Measurements from ENCODE around the gene PLA2G4A. TPM values are rescaled to one million over a fixed set of nuclear protein-coding genes. Genes with fewer than 3 reads are reported as not detected.

PLA2G4A gene
- total RNA-seq, 1 donor from 2014 or later: 5.2 TPM

DNA sequence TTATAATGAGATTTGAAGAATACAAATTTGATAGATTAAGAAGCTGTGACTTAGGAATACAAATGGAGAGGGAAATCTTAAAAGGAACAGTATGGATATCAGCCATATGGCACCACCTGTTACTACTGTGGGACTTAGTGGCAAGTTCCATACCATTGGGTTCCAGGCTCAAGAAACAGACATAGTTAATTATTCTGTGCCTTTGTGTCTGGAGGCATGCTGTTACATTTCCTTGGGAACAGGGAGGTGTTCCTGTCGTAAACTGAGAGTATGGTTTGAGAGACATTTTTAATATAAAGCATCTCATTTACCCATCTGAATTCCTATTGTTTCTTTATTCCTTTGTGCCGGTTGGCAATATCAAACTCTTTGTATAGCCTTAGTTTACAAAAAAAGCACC is 15.2 kb downstream of the PLA2G4A start:
- no peaks in the 10 kb centered on the region for H3K27me3 ChIP-seq (ENCODE audit: control insufficient read depth in 3 of 3, insufficient read depth in 3 of 3, low read length in 3 of 3)
- no peak overlapping the region for H3K27ac ChIP-seq (ENCODE audit: low read depth, low read length)
- H3K4me1 ChIP-seq (ENCODE audit: control insufficient read depth in 3 of 3, insufficient read depth in 3 of 3, low read length in 3 of 3): no peaks in the 10 kb centered on the region
- no peak overlapping the region for H3K4me3 ChIP-seq (ENCODE audit: low read length in 3 of 3)
- no peaks in the 10 kb centered on the region for H3K36me3 ChIP-seq (ENCODE audit: control insufficient read depth in 3 of 3, insufficient read depth in 3 of 3, low read length in 3 of 3)
- no peaks in the 10 kb centered on the region for H3K9me3 ChIP-seq (ENCODE audit: control insufficient read depth in 3 of 3, low read length in 3 of 3)
- H3K9ac ChIP-seq (ENCODE audit: low read depth in 1 of 3, low read length in 3 of 3): no peak overlapping the region

GRCh38 chr1:186845576-186846210 is 16.9 kb downstream of the PLA2G4A start:
- H3K9me3 ChIP-seq (ENCODE audit: control insufficient read depth in 3 of 3, low read length in 3 of 3): no peaks in the 10 kb centered on the region
- H3K27ac ChIP-seq (ENCODE audit: low read depth, low read length): no peak overlapping the region
- H3K4me1 ChIP-seq (ENCODE audit: control insufficient read depth in 3 of 3, insufficient read depth in 3 of 3, low read length in 3 of 3): no peaks in the 10 kb centered on the region
- H3K9ac ChIP-seq (ENCODE audit: low read depth in 1 of 3, low read length in 3 of 3): no peak overlapping the region
- H3K4me3 ChIP-seq (ENCODE audit: low read length in 3 of 3): no peak overlapping the region
- no peaks in the 10 kb centered on the region for H3K36me3 ChIP-seq (ENCODE audit: control insufficient read depth in 3 of 3, insufficient read depth in 3 of 3, low read length in 3 of 3)
- no peaks in the 10 kb centered on the region for H3K27me3 ChIP-seq (ENCODE audit: control insufficient read depth in 3 of 3, insufficient read depth in 3 of 3, low read length in 3 of 3)

GRCh38 chr1:186848509-186849130 is 19.9 kb downstream of the PLA2G4A start:
- no peak overlapping the region for H3K27ac ChIP-seq (ENCODE audit: low read depth, low read length)

GRCh38 chr1:186849271-186849671 is 20.5 kb downstream of the PLA2G4A start:
- Histone ChIP-seq H3K4me3 (ENCODE audit: low read length in 3 of 3) (no peak overlapping the region), H3K36me3 (ENCODE audit: control insufficient read depth in 3 of 3, insufficient read depth in 3 of 3, low read length in 3 of 3) (no peaks in the 10 kb centered on the region), H3K4me1 (ENCODE audit: control insufficient read depth in 3 of 3, insufficient read depth in 3 of 3, low read length in 3 of 3) (no peaks in the 10 kb centered on the region), H3K27me3 (ENCODE audit: control insufficient read depth in 3 of 3, insufficient read depth in 3 of 3, low read length in 3 of 3) (no peaks in the 10 kb centered on the region), H3K27ac (ENCODE audit: low read depth, low read length) (no peak overlapping the region), H3K9ac (ENCODE audit: low read depth in 1 of 3, low read length in 3 of 3) (no peak overlapping the region), H3K9me3 (ENCODE audit: control insufficient read depth in 3 of 3, low read length in 3 of 3) (no peaks in the 10 kb centered on the region)

More at GRCh38 chr1:186848509-186849130, 19.9 kb downstream of the PLA2G4A start:
- no peaks in the 10 kb centered on the region for H3K9me3 ChIP-seq (ENCODE audit: control insufficient read depth in 3 of 3, low read length in 3 of 3)
- H3K4me1 ChIP-seq (ENCODE audit: control insufficient read depth in 3 of 3, insufficient read depth in 3 of 3, low read length in 3 of 3): no peaks in the 10 kb centered on the region
- no peaks in the 10 kb centered on the region for H3K36me3 ChIP-seq (ENCODE audit: control insufficient read depth in 3 of 3, insufficient read depth in 3 of 3, low read length in 3 of 3)
- no peak overlapping the region for H3K9ac ChIP-seq (ENCODE audit: low read depth in 1 of 3, low read length in 3 of 3)
- H3K27me3 ChIP-seq (ENCODE audit: control insufficient read depth in 3 of 3, insufficient read depth in 3 of 3, low read length in 3 of 3): no peaks in the 10 kb centered on the region
- H3K4me3 ChIP-seq (ENCODE audit: low read length in 3 of 3): no peak overlapping the region

- no peak overlapping the region for H3K27ac ChIP-seq (ENCODE audit: low read depth, low read length)
These were observed 21.1 kb downstream of the PLA2G4A start for GRCh38 chr1:186849826-186850225.

DNA sequence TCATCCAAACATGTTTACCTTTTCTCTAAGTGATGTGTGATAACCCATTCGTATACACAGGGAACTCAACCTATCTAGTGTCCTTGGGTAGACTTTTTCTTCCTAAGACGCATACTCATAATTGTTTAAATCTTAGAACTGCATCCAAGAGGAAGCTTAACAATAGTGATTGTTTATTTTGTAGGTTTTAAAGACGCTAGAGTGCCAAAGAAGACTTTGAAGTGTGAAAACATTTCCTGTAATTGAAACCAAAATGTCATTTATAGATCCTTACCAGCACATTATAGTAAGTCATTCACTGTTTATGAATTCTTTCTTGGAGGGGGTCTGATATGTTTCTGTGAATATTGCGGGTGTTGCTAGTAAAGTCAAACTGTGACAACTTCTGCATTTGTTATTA is 25.4 kb downstream of the PLA2G4A start:
- H3K4me3 ChIP-seq (ENCODE audit: low read length in 3 of 3): no peak overlapping the region
- H3K4me1 ChIP-seq (ENCODE audit: control insufficient read depth in 3 of 3, insufficient read depth in 3 of 3, low read length in 3 of 3): no peaks in the 10 kb centered on the region
- H3K27ac ChIP-seq (ENCODE audit: low read depth, low read length): no peak overlapping the region
- no peaks in the 10 kb centered on the region for H3K36me3 ChIP-seq (ENCODE audit: control insufficient read depth in 3 of 3, insufficient read depth in 3 of 3, low read length in 3 of 3)
- H3K27me3 ChIP-seq (ENCODE audit: control insufficient read depth in 3 of 3, insufficient read depth in 3 of 3, low read length in 3 of 3): no peaks in the 10 kb centered on the region
- H3K9ac ChIP-seq (ENCODE audit: low read depth in 1 of 3, low read length in 3 of 3): no peak overlapping the region
- H3K9me3 ChIP-seq (ENCODE audit: control insufficient read depth in 3 of 3, low read length in 3 of 3): no peaks in the 10 kb centered on the region

More at GRCh38 chr1:186849826-186850225, 21.1 kb downstream of the PLA2G4A start:
- H3K9ac ChIP-seq (ENCODE audit: low read depth in 1 of 3, low read length in 3 of 3): no peak overlapping the region
- no peaks in the 10 kb centered on the region for H3K4me1 ChIP-seq (ENCODE audit: control insufficient read depth in 3 of 3, insufficient read depth in 3 of 3, low read length in 3 of 3)
- H3K9me3 ChIP-seq (ENCODE audit: control insufficient read depth in 3 of 3, low read length in 3 of 3): no peaks in the 10 kb centered on the region
- H3K4me3 ChIP-seq (ENCODE audit: low read length in 3 of 3): no peak overlapping the region
- H3K36me3 ChIP-seq (ENCODE audit: control insufficient read depth in 3 of 3, insufficient read depth in 3 of 3, low read length in 3 of 3): no peaks in the 10 kb centered on the region
- H3K27me3 ChIP-seq (ENCODE audit: control insufficient read depth in 3 of 3, insufficient read depth in 3 of 3, low read length in 3 of 3): no peaks in the 10 kb centered on the region

GRCh38 chr1:186858923-186859322 is 30.2 kb downstream of the PLA2G4A start:
- Histone ChIP-seq H3K4me3 (ENCODE audit: low read length in 3 of 3) (no peak overlapping the region), H3K4me1 (ENCODE audit: control insufficient read depth in 3 of 3, insufficient read depth in 3 of 3, low read length in 3 of 3) (no peaks in the 10 kb centered on the region), H3K27ac (ENCODE audit: low read depth, low read length) (no peak overlapping the region), H3K9me3 (ENCODE audit: control insufficient read depth in 3 of 3, low read length in 3 of 3) (no peaks in the 10 kb centered on the region), H3K9ac (ENCODE audit: low read depth in 1 of 3, low read length in 3 of 3) (no peak overlapping the region), H3K36me3 (ENCODE audit: control insufficient read depth in 3 of 3, insufficient read depth in 3 of 3, low read length in 3 of 3) (no peaks in the 10 kb centered on the region), H3K27me3 (ENCODE audit: control insufficient read depth in 3 of 3, insufficient read depth in 3 of 3, low read length in 3 of 3) (no peaks in the 10 kb centered on the region)

GRCh38 chr1:186859995-186860394 is 31.2 kb downstream of the PLA2G4A start:
- Histone ChIP-seq H3K27me3 (ENCODE audit: control insufficient read depth in 3 of 3, insufficient read depth in 3 of 3, low read length in 3 of 3) (no peaks in the 10 kb centered on the region), H3K4me3 (ENCODE audit: low read length in 3 of 3) (no peak overlapping the region), H3K9ac (ENCODE audit: low read depth in 1 of 3, low read length in 3 of 3) (no peak overlapping the region), H3K4me1 (ENCODE audit: control insufficient read depth in 3 of 3, insufficient read depth in 3 of 3, low read length in 3 of 3) (no peaks in the 10 kb centered on the region), H3K27ac (ENCODE audit: low read depth, low read length) (no peak overlapping the region), H3K9me3 (ENCODE audit: control insufficient read depth in 3 of 3, low read length in 3 of 3) (no peaks in the 10 kb centered on the region), H3K36me3 (ENCODE audit: control insufficient read depth in 3 of 3, insufficient read depth in 3 of 3, low read length in 3 of 3) (no peaks in the 10 kb centered on the region)

DNA sequence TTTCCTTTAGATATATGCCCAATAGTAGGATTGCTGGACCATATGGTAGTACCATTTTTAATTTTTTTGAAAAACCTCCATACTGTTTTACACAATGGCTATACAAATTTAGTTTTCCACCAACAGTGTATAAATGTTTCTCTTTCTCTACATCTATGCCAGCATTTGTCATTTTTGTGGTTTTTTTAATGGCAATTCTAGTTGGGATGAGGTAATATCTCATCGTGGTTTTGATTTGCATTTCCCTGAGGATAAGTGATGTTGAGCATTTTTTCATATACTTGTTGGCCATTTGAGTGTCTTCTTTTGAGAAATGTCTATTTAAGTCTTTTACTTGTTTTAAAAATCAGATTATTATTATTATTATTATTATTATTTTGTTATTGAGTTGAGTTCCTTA is 35.5 kb downstream of the PLA2G4A start:
- H3K4me3 ChIP-seq (ENCODE audit: low read length in 3 of 3): no peak overlapping the region
- no peaks in the 10 kb centered on the region for H3K27me3 ChIP-seq (ENCODE audit: control insufficient read depth in 3 of 3, insufficient read depth in 3 of 3, low read length in 3 of 3)
- no peaks in the 10 kb centered on the region for H3K9me3 ChIP-seq (ENCODE audit: control insufficient read depth in 3 of 3, low read length in 3 of 3)
- no peaks in the 10 kb centered on the region for H3K36me3 ChIP-seq (ENCODE audit: control insufficient read depth in 3 of 3, insufficient read depth in 3 of 3, low read length in 3 of 3)
- H3K27ac ChIP-seq (ENCODE audit: low read depth, low read length): no peak overlapping the region
- H3K4me1 ChIP-seq (ENCODE audit: control insufficient read depth in 3 of 3, insufficient read depth in 3 of 3, low read length in 3 of 3): no peaks in the 10 kb centered on the region
- H3K9ac ChIP-seq (ENCODE audit: low read depth in 1 of 3, low read length in 3 of 3): no peak overlapping the region

DNA sequence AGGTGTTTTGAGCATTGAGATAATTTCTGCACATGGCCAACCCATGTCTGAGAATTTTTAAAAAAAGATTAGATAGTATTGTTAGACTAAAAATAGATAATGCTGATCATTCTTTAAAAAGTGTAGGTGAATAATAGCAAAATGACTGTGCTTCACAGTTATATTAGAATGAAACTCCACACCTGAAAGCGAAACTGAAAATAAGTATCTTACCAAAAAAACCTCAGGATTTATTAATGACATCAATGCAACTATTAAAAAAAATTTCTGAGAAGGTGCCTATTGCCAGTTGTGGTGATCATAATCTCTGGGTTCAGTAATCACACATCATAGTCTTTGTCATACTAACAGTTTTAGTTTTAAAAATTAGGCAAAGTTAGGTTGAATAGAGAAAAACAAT is 36.5 kb downstream of the PLA2G4A start:
- H3K27me3 ChIP-seq (ENCODE audit: control insufficient read depth in 3 of 3, insufficient read depth in 3 of 3, low read length in 3 of 3): no peaks in the 10 kb centered on the region
- H3K27ac ChIP-seq (ENCODE audit: low read depth, low read length): no peak overlapping the region
- H3K36me3 ChIP-seq (ENCODE audit: control insufficient read depth in 3 of 3, insufficient read depth in 3 of 3, low read length in 3 of 3): no peaks in the 10 kb centered on the region
- H3K4me1 ChIP-seq (ENCODE audit: control insufficient read depth in 3 of 3, insufficient read depth in 3 of 3, low read length in 3 of 3): no peaks in the 10 kb centered on the region
- no peak overlapping the region for H3K9ac ChIP-seq (ENCODE audit: low read depth in 1 of 3, low read length in 3 of 3)
- no peaks in the 10 kb centered on the region for H3K9me3 ChIP-seq (ENCODE audit: control insufficient read depth in 3 of 3, low read length in 3 of 3)
- no peak overlapping the region for H3K4me3 ChIP-seq (ENCODE audit: low read length in 3 of 3)

Data from skeletal muscle tissue (tissue), 4 donors.